Adrenal gland (tissue), 12 donors: ENCODE results near the gene CABP1. TPM values are rescaled to one million over a fixed set of nuclear protein-coding genes. Genes with fewer than 3 reads are reported as not detected.

Experiments used
- DNase-seq, 7 donors: peaks; one replicate each; pipeline ENCODE4 v3.0.0-alpha.2; 2019 to 2020
- H3K27ac ChIP-seq, 5 donors: fragments of 200-600 bp; sonication (generic) in 4 of 5; 1 replicate in 3 of 5; 2 replicates in 2 of 5; pipeline versions ENCODE4 v1.5.1 to v1.8.0; 2016 to 2020; ENCODE audit warnings: mild to moderate bottlenecking in 1 of 5
- H3K27me3 ChIP-seq: fragments of 200-600 bp; 2 replicates; pipeline ENCODE4 v1.8.0; 2021
- H3K36me3 ChIP-seq, 2 donors: fragments of 200-600 bp; replicated peaks in 1 of 2; 1 replicate in 1 of 2; 2 replicates in 1 of 2; pipeline versions ENCODE4 v1.5.1 to v1.8.0; 2018 to 2022
- H3K4me1 ChIP-seq, 2 donors: fragments of 200-600 bp; replicated peaks in 1 of 2; 1 replicate in 1 of 2; 2 replicates in 1 of 2; pipeline versions ENCODE4 v1.5.1 to v1.8.0; 2018 to 2021
- H3K4me3 ChIP-seq, 4 donors: fragments of 200-600 bp; sonication (generic) in 3 of 4; one replicate each; pipeline ENCODE4 v1.5.1; 2016 to 2018
- H3K9me3 ChIP-seq, 3 donors: fragments of 200-600 bp; sonication (generic) in 1 of 3; replicated peaks in 1 of 3; 1 replicate in 2 of 3; 2 replicates in 1 of 3; pipeline versions ENCODE4 v1.5.1 to v1.8.0; 2016 to 2021
- CTCF ChIP-seq, 6 experiments: fragments of 450-650 bp in 4 of 6; fragments of 200-600 bp in 2 of 6; sonication (generic) in 1 of 6; IDR thresholded peaks; 1 replicate in 5 of 6; 2 replicates in 1 of 6; pipeline versions ENCODE4 v1.5.1 to v1.8.0; 2016 to 2021; ENCODE audit warnings: antibody characterized with exemption in 6 of 6, mild to moderate bottlenecking in 2 of 6, moderate library complexity in 1 of 6
- POLR2A ChIP-seq, 2 donors: fragments of 450-650 bp; IDR thresholded peaks; one replicate each; pipeline ENCODE4 v1.6.1; 2017; ENCODE audit warnings: antibody characterized with exemption in 2 of 2, mild to moderate bottlenecking in 2 of 2, moderate library complexity in 1 of 2
- WGBS, 4 donors: extraction: QIAGEN DNeasy Blood & Tissue Kit in 2 of 4; methylation state at CpG; one replicate each; pipeline versions ENCODE4 v1.1.5 to v1.1.7; 2013 to 2017; 5-methylcytosine and 5-hydroxymethylcytosine counted together
- intact Hi-C, 2 donors: fragments of 100-400 bp; cut with DNase I; formaldehyde crosslinking; loops; one replicate each; pipeline versions ENCODE4 v1.14.1 to v1.15.0; 2022 to 2023
- polyA plus RNA-seq, 3 donors: library from polyadenylated mRNA; stranded (reverse); fragments of 200-250 nt in 2 of 3; fragments of 350-450 nt in 1 of 3; fragmentation: Illumina TruSeq in 1 of 3; extraction: RNeasy Lipid Tissue Mini Kit (QIAGEN cat#74804) in 1 of 3; gene quantifications; one replicate each; pipeline ENCODE4 v1.2.3, GENCODE V29; 2013 to 2014
- total RNA-seq, 9 donors: library from RNA; depleted of rRNA in 4 of 9; stranded (reverse); fragments of >200 nt in 4 of 9; fragments of 120-200 nt in 1 of 9; fragmentation: NEBNext Ultra II Directional in 1 of 9; extraction: Animal tissue kit (Norgen Biotek cat#: 25700) in 1 of 9; gene quantifications; one replicate each; pipeline versions ENCODE4 v1.1.0 to v1.2.4, GENCODE V29; 2013 to 2023
- donor health status: healthy with polysubstance abuse.
- donor health status: Bipolar disorder and iron deficiency.
- donor health status: DM: yes; HTN: yes; CAD: no.
- donor health status: DM: no; HTN: no; CAD: no.
- donor health status: DM: no; HTN: no; CAD: no.
- donor health status: DM: yes; HTN: yes; CAD: no.

CABP1 gene
- total and polyA plus RNA-seq, 12 donors: 0.42 to 5.1 (median 2.3) TPM; not detected in 1

- 86 to 96% (median 89%) methylated on average over 6 to 7 of the region's 7 CpGs for WGBS, 4 donors
- Histone ChIP-seq H3K4me1 (peaks cover 22 to 34% of the 10 kb centered on the region in 2 donors), H3K4me3 (no peak overlapping the region), H3K9me3 (no peaks in the 10 kb centered on the region), H3K27me3 (no peaks in the 10 kb centered on the region), H3K36me3 (peaks cover 0 to 82% of the 10 kb centered on the region in 2 donors), H3K27ac (peak overlapping the region in 3 of 5 donors; percentile 28 to 51 (median 33))
- intact Hi-C loops: no loop called here
- TF ChIP-seq CTCF (IDR thresholded peaks at IDR 0.05) (no peak), POLR2A (IDR thresholded peaks at IDR 0.05) (no peak)
- DNase-seq: peak in 1 of 7 donors; percentile 12
These were observed 59.1 kb downstream of the CABP1 start for GRCh38 chr12:120699553-120699952.

GRCh38 chr12:120700886-120701285, 60.5 kb downstream of the CABP1 start:
- H3K4me3 ChIP-seq: no peak overlapping the region
- H3K36me3 ChIP-seq: peaks cover 0 to 69% of the 10 kb centered on the region in 2 donors
- 88 to 96% (median 95%) methylated on average over 5 of the region's 5 CpGs for WGBS, 4 donors
- intact Hi-C loops: no loop called here
- no peaks in the 10 kb centered on the region for H3K27me3 ChIP-seq
- peaks cover 22 to 34% of the 10 kb centered on the region in 2 donors for H3K4me1 ChIP-seq
- no peaks in the 10 kb centered on the region for H3K9me3 ChIP-seq
- peak overlapping the region in 2 of 5 donors; percentile 7 to 87 for H3K27ac ChIP-seq
- TF ChIP-seq CTCF (IDR thresholded peaks at IDR 0.05) (no peak), POLR2A (IDR thresholded peaks at IDR 0.05) (no peak)
- no peak for DNase-seq

GRCh38 chr12:120702637-120703036, 62.2 kb downstream of the CABP1 start:
- no peaks in the 10 kb centered on the region for H3K9me3 ChIP-seq
- H3K4me3 ChIP-seq: no peak overlapping the region
- TF ChIP-seq CTCF (IDR thresholded peaks at IDR 0.05) (no peak), POLR2A (IDR thresholded peaks at IDR 0.05) (peak in 1 of 2 donors; percentile 17)
- no peaks in the 10 kb centered on the region for H3K27me3 ChIP-seq
- intact Hi-C loops: no loop called here
- WGBS, 4 donors: 25 to 71% (median 57%) methylated on average over 1 of the region's 1 CpG
- peaks cover 22 to 34% of the 10 kb centered on the region in 2 donors for H3K4me1 ChIP-seq
- H3K27ac ChIP-seq: peak overlapping the region; percentile 63 to 88 (median 87)
- peaks cover 0 to 51% of the 10 kb centered on the region in 2 donors for H3K36me3 ChIP-seq
- peak; percentile 68 to 91 (median 83) for DNase-seq

DNA sequence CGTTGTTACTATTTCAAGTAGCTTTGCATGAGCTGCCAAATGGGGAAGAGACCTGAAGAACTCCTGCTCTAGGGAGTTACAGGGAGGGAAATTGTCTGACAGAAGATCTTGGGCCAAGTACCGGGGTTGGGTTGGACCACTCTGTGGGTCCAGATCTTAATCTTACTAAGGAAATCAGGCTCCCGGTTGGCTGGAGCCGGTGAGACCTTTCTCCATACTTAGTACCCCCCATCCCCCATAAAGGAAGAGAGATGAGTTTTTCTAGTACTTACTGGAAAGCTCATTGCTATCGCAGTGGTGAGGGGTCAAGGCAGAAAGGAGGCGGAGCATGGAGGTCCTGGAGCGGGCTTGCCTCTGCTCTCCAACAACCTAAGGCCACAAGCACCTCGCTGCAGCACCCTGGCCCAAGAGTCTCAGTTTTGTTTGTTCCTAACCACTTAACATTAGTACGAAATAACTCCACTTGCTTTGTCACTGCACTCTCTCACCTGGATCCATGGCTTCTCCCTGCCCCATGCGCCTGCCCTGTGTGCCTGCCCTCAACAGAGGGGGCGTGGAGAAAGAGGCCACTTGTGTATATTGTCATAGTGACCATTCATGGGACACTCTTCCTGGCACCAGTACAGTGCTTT, 63.0 kb downstream of the CABP1 start:
- Histone ChIP-seq H3K27me3 (no peaks in the 10 kb centered on the region), H3K9me3 (no peaks in the 10 kb centered on the region), H3K4me1 (peaks cover 22 to 30% of the 10 kb centered on the region in 2 donors), H3K36me3 (peaks cover 0 to 44% of the 10 kb centered on the region in 2 donors), H3K4me3 (no peak overlapping the region), H3K27ac (peak overlapping the region; percentile 63 to 88 (median 87))
- peak; percentile 58 to 87 (median 73) for DNase-seq
- TF ChIP-seq POLR2A (IDR thresholded peaks at IDR 0.05): peak in 1 of 2 donors; percentile 21
- TF ChIP-seq CTCF (IDR thresholded peaks at IDR 0.05): no peak
- 40 to 65% (median 52%) methylated on average over 6 to 11 of the region's 11 CpGs for WGBS, 4 donors
- intact Hi-C loops: no loop called here
